GM23338 (cell line): ENCODE results near the gene ZNF518A. TPM values are rescaled to one million over a fixed set of nuclear protein-coding genes. Genes with fewer than 3 reads are reported as not detected.

ENCODE experiments used
- ATAC-seq: fragments of 200-7000 bp; cut with Tn5 transposase; 3 replicates; pipeline ENCODE4 v1.9.1; 2020
- DNase-seq: peaks from one replicate; pipeline ENCODE4 v3.0.0-alpha.2; 2015; ENCODE audit warnings: low spot score
- H2AFZ ChIP-seq: fragments of 200-600 bp; sonication (generic); 2 replicates; pipeline ENCODE4 v1.8.0; 2016; ENCODE audit warnings: antibody characterized with exemption, mild to moderate bottlenecking, moderate library complexity
- H3F3A ChIP-seq: fragments of 200-600 bp; sonication (generic); replicated peaks from 2 replicates; pipeline ENCODE4 v1.8.0; 2017; ENCODE audit warnings: antibody characterized with exemption, mixed run types, low read depth
- H3K27ac ChIP-seq: fragments of 200-600 bp; sonication (generic); 2 replicates; pipeline ENCODE4 v1.6.1; 2016; ENCODE audit warnings: low read depth
- H3K27me3 ChIP-seq: fragments of 200-600 bp; sonication (generic); 2 replicates; pipeline ENCODE4 v1.8.0; 2016; ENCODE audit warnings: mild to moderate bottlenecking, mixed run types, moderate library complexity; ENCODE audit not compliant: insufficient read depth
- H3K36me3 ChIP-seq: fragments of 200-600 bp; sonication (generic); 2 replicates; pipeline ENCODE4 v1.8.0; 2016; ENCODE audit warnings: mild to moderate bottlenecking; ENCODE audit not compliant: insufficient read depth
- H3K4me1 ChIP-seq: fragments of 200-600 bp; sonication (generic); 2 replicates; pipeline ENCODE4 v1.8.0; 2016; ENCODE audit warnings: mild to moderate bottlenecking, moderate library complexity; ENCODE audit not compliant: insufficient read depth
- H3K4me2 ChIP-seq: fragments of 200-600 bp; sonication (generic); 2 replicates; pipeline ENCODE4 v1.7.1; 2017; ENCODE audit warnings: mixed run types
- H3K4me3 ChIP-seq: fragments of 200-600 bp; sonication (generic); 2 replicates; pipeline ENCODE4 v1.6.1; 2016; ENCODE audit warnings: mixed run types
- H3K79me2 ChIP-seq: fragments of 200-600 bp; sonication (generic); replicated peaks from 2 replicates; pipeline ENCODE4 v1.8.0; 2017; ENCODE audit warnings: mild to moderate bottlenecking; ENCODE audit not compliant: insufficient read depth
- H3K9me2 ChIP-seq: fragments of 200-600 bp; sonication (generic); 2 replicates; pipeline ENCODE4 v1.8.0; 2017; ENCODE audit not compliant: insufficient read depth
- H4K20me1 ChIP-seq: fragments of 200-600 bp; sonication (generic); replicated peaks from 2 replicates; pipeline ENCODE4 v1.8.0; 2017; ENCODE audit warnings: mild to moderate bottlenecking; ENCODE audit not compliant: insufficient read depth
- H3K27ac Mint-ChIP-seq: 2 replicates; pipeline ENCODE4 v1.8.0; 2020; ENCODE audit warnings: inconsistent platforms, mild to moderate bottlenecking, moderate library complexity, mixed read lengths
- H3K27me3 Mint-ChIP-seq: 3 replicates; pipeline ENCODE4 v1.8.0; 2022; ENCODE audit warnings: low read depth, mild to moderate bottlenecking, moderate library complexity, mixed read lengths, inconsistent platforms; ENCODE audit not compliant: insufficient read depth, poor library complexity
- H3K36me3 Mint-ChIP-seq: 3 replicates; pipeline ENCODE4 v1.8.0; 2021; ENCODE audit warnings: low read depth, mild to moderate bottlenecking, inconsistent platforms, moderate library complexity, mixed read lengths
- H3K4me1 Mint-ChIP-seq: 3 replicates; pipeline ENCODE4 v1.8.0; 2020; ENCODE audit warnings: mild to moderate bottlenecking, inconsistent platforms, mixed read lengths
- H3K4me3 Mint-ChIP-seq: 3 replicates; pipeline ENCODE4 v1.8.0; 2021; ENCODE audit warnings: moderate library complexity, mild to moderate bottlenecking, inconsistent platforms, mixed read lengths
- H3K9me3 Mint-ChIP-seq: 3 replicates; pipeline ENCODE4 v1.8.0; 2020; ENCODE audit warnings: moderate library complexity, mild to moderate bottlenecking, inconsistent platforms, mixed read lengths
- CREB1 ChIP-seq: fragments of 250-450 bp; sonication (Bioruptor Pico); IDR thresholded peaks from 2 replicates; pipeline ENCODE4 v1.5.0; 2020; ENCODE audit warnings: low read depth, mild to moderate bottlenecking, moderate library complexity
- CTCF ChIP-seq, 2 experiments: fragments of 200-600 bp in 1 of 2; sonication (generic) in 1 of 2; conservative IDR thresholded peaks; 2 replicates each; pipeline versions ENCODE4 v1.5.1 to v1.6.1; 2016 to 2017; ENCODE audit warnings: antibody characterized with exemption in 2 of 2, low read depth in 2 of 2, mild to moderate bottlenecking in 2 of 2, moderate library complexity in 1 of 2
- ETS1 ChIP-seq: IDR thresholded peaks from 2 replicates; pipeline ENCODE4 v1.6.1; 2016; ENCODE audit warnings: antibody characterized with exemption
- EZH2 ChIP-seq: fragments of 200-600 bp; sonication (generic); IDR thresholded peaks from one replicate; pipeline ENCODE4 v1.8.0; 2017; ENCODE audit warnings: antibody characterized with exemption, mild to moderate bottlenecking, low read depth; ENCODE audit not compliant: unreplicated experiment
- EZH2phosphoT487 ChIP-seq: fragments of 200-600 bp; sonication (generic); IDR thresholded peaks from one replicate; pipeline ENCODE4 v1.8.1; 2018; ENCODE audit warnings: antibody characterized with exemption; ENCODE audit not compliant: unreplicated experiment
- JUNB ChIP-seq: IDR thresholded peaks from one replicate; pipeline ENCODE4 v1.6.1; 2016; ENCODE audit warnings: antibody characterized with exemption; ENCODE audit not compliant: unreplicated experiment
- NANOG ChIP-seq: IDR thresholded peaks from 2 replicates; pipeline ENCODE4 v1.6.1; 2016; ENCODE audit warnings: antibody characterized with exemption, borderline replicate concordance
- POLR2AphosphoS5 ChIP-seq: IDR thresholded peaks from 2 replicates; pipeline ENCODE4 v1.6.1; 2016; ENCODE audit warnings: antibody characterized with exemption, low read depth
- REST ChIP-seq: IDR thresholded peaks from one replicate; pipeline ENCODE4 v1.6.1; 2018; ENCODE audit warnings: antibody characterized with exemption; ENCODE audit not compliant: unreplicated experiment
- STAT1 ChIP-seq: IDR thresholded peaks from one replicate; pipeline ENCODE4 v1.6.1; 2016; ENCODE audit warnings: antibody characterized with exemption; ENCODE audit not compliant: unreplicated experiment
- ZNF114 ChIP-seq: fragments of 250-450 bp; sonication (Bioruptor Pico); IDR thresholded peaks from 2 replicates; pipeline ENCODE4 v1.5.0; 2020; ENCODE audit warnings: mild to moderate bottlenecking, moderate library complexity
- ZNF331 ChIP-seq: fragments of 250-450 bp; sonication (Bioruptor Pico); IDR thresholded peaks from 2 replicates; pipeline ENCODE4 v1.5.0; 2020; ENCODE audit warnings: low read depth, mild to moderate bottlenecking, moderate library complexity
- ZNF462 ChIP-seq: fragments of 250-450 bp; sonication (Bioruptor Pico); IDR thresholded peaks from 2 replicates; pipeline ENCODE4 v1.5.0; 2020; ENCODE audit warnings: mild to moderate bottlenecking, moderate library complexity
- polyA plus RNA-seq: library from polyadenylated mRNA; unstranded; fragments of >200 nt; fragmentation: Nextera tagmentation; extraction: Ambion mirVana; gene quantifications from 2 replicates; pipeline ENCODE4 v1.2.1, GENCODE V29; 2016
- total RNA-seq: library from RNA; depleted of rRNA; stranded (reverse); fragments of >200 nt; shearing (Covaris generic); gene quantifications from 2 replicates; pipeline ENCODE4 v1.2.3, GENCODE V29; 2014

ZNF518A gene
- total and polyA plus RNA-seq, 2 experiments from 2014 or later: 44.6 to 52.1 TPM

- no peak for DNase-seq
- H3K27me3 ChIP-seq: peaks cover 23% of the 10 kb centered on the region; the same call in 1 of the 2 replicates
- TF ChIP-seq EZH2 (no peak), ZNF114 (no peak), CREB1 (CRISPR knock-in tag) (no peak), REST (no peak), STAT1 (no peak), JUNB (no peak), ZNF331 (CRISPR knock-in tag) (no peak), POLR2AphosphoS5 (no peak), EZH2phosphoT487 (no peak), NANOG (no peak), CTCF (conservative IDR thresholded peaks at IDR 0.05; ENCODE audit: low read depth in 2 of 2) (no peak), ETS1 (no peak), ZNF462 (CRISPR knock-in tag) (no peak)
- no peaks in the 10 kb centered on the region for H3F3A ChIP-seq
- H3K27ac ChIP-seq: no peak overlapping the region
- Mint-ChIP-seq H3K27ac (no peak overlapping the region), H3K27me3 (peaks cover 7% of the 10 kb centered on the region), H3K4me1 (no peaks in the 10 kb centered on the region; the same call in 2 of the 3 replicates), H3K36me3 (no peaks in the 10 kb centered on the region), H3K4me3 (no peak overlapping the region), H3K9me3 (no peaks in the 10 kb centered on the region; the same call in 2 of the 3 replicates)
- peaks cover 10% of the 10 kb centered on the region for H3K9me2 ChIP-seq
- H3K4me1 ChIP-seq: no peaks in the 10 kb centered on the region
- H3K4me3 ChIP-seq: no peak overlapping the region
- no peak overlapping the region for H2AFZ ChIP-seq
- H3K79me2 ChIP-seq: no peaks in the 10 kb centered on the region
- no peak for ATAC-seq
- H3K36me3 ChIP-seq: no peaks in the 10 kb centered on the region
- no peaks in the 10 kb centered on the region for H4K20me1 ChIP-seq
- H3K4me2 ChIP-seq: no peak overlapping the region
These were observed 36.9 kb upstream of the ZNF518A start for GRCh38 chr10:96092999-96093767.
